Fibroblast of lung (primary cell): ENCODE measurements around the gene COL6A2. TPM values are rescaled to one million over a fixed set of nuclear protein-coding genes. Genes with fewer than 3 reads are reported as not detected.

Experiments
- DNase-seq, 2 donors: peaks; one replicate each; pipeline versions ENCODE4 v3.0.0 to v3.0.0-alpha.2; 2010; ENCODE audit warnings: low read depth in 2 of 2
- H2AFZ ChIP-seq: 2 replicates; pipeline ENCODE4 v1.5.1; 2012; ENCODE audit warnings: low read length, control low read depth, inconsistent platforms
- H3K27ac ChIP-seq: 2 replicates; pipeline ENCODE4 v1.5.1; 2011; ENCODE audit warnings: low read length, control low read depth; ENCODE audit not compliant: insufficient read depth
- H3K27me3 ChIP-seq: 2 replicates; pipeline ENCODE4 v1.5.1; 2011; ENCODE audit warnings: mild to moderate bottlenecking, low read length; ENCODE audit not compliant: control insufficient read depth, insufficient read depth
- H3K36me3 ChIP-seq: 2 replicates; pipeline ENCODE4 v1.5.1; 2011; ENCODE audit warnings: low read length; ENCODE audit not compliant: control insufficient read depth, insufficient read depth
- H3K4me1 ChIP-seq: 2 replicates; pipeline ENCODE4 v1.5.1; 2011; ENCODE audit warnings: low read length; ENCODE audit not compliant: control insufficient read depth, insufficient read depth; ENCODE audit errors: extremely low read depth
- H3K4me2 ChIP-seq: 2 replicates; pipeline ENCODE4 v1.5.1; 2011; ENCODE audit warnings: low read length, control low read depth; ENCODE audit not compliant: insufficient read depth; ENCODE audit errors: extremely low read depth
- H3K4me3 ChIP-seq, 4 experiments: fragments of 200-600 bp in 1 of 4; sonication (generic) in 1 of 4; replicated peaks in 1 of 4; 2 replicates each; pipeline ENCODE4 v1.5.1; 2011 to 2016; ENCODE audit warnings: low read length in 4 of 4, low read depth in 3 of 4, mild to moderate bottlenecking in 3 of 4, control low read depth in 2 of 4, inconsistent platforms in 1 of 4, mixed read lengths in 1 of 4; ENCODE audit not compliant: insufficient read depth in 1 of 4; ENCODE audit errors: control extremely low read depth in 1 of 4
- H3K79me2 ChIP-seq: 2 replicates; pipeline ENCODE4 v1.5.1; 2012; ENCODE audit warnings: mild to moderate bottlenecking, low read length, inconsistent platforms; ENCODE audit not compliant: control insufficient read depth, insufficient read depth
- H3K9ac ChIP-seq: 2 replicates; pipeline ENCODE4 v1.5.1; 2011; ENCODE audit warnings: mild to moderate bottlenecking, low read length, control low read depth; ENCODE audit not compliant: insufficient read depth
- H3K9me3 ChIP-seq: 2 replicates; pipeline ENCODE4 v1.5.1; 2012; ENCODE audit warnings: low read depth, low read length; ENCODE audit not compliant: control insufficient read depth, insufficient read depth
- H4K20me1 ChIP-seq: 2 replicates; pipeline ENCODE4 v1.5.1; 2011; ENCODE audit warnings: low read length; ENCODE audit not compliant: control insufficient read depth, insufficient read depth; ENCODE audit errors: extremely low read depth
- EZH2 ChIP-seq: IDR thresholded peaks from 2 replicates; pipeline ENCODE4 v1.5.1; 2012; ENCODE audit warnings: low read length, control low read depth, mild to moderate bottlenecking; ENCODE audit errors: missing control alignments
- polyA plus RNA-seq, 2 donors: library from polyadenylated mRNA; depleted of rRNA in 1 of 2; stranded (reverse) in 1 of 2; unstranded in 1 of 2; fragments of >200 nt; gene quantifications; 2 replicates each; pipeline ENCODE4 v1.2.1, GENCODE V29; 2011 to 2012; ENCODE audit warnings: missing spikeins in 1 of 2
- total RNA-seq: library from RNA; depleted of rRNA; stranded (reverse); fragments of >200 nt; gene quantifications from 2 replicates; pipeline ENCODE4 v1.2.1, GENCODE V29; 2014
- TF ChIP-seq, protein P1 (sequence below), 2 donors: IDR thresholded peaks in 1 of 2; conservative IDR thresholded peaks in 1 of 2; 1 replicate in 1 of 2; 2 replicates in 1 of 2; pipeline ENCODE4 v1.5.1; 2011 to 2012; ENCODE audit warnings: low read length in 2 of 2, control low read depth in 1 of 2, inconsistent platforms in 1 of 2, low read depth in 1 of 2, mild to moderate bottlenecking in 1 of 2

Gene COL6A2
- total and polyA plus RNA-seq, 2 donors (not counting 1 experiment from before 2014, with no cell fraction given): 702 to 782 TPM

- no peak overlapping the region for H3K27ac ChIP-seq
- no peak overlapping the region for H2AFZ ChIP-seq
- no peaks in the 10 kb centered on the region for H3K36me3 ChIP-seq
- no peak overlapping the region for H3K4me2 ChIP-seq
- H3K79me2 ChIP-seq: no peaks in the 10 kb centered on the region
- H3K9me3 ChIP-seq: no peaks in the 10 kb centered on the region
- no peaks in the 10 kb centered on the region for H4K20me1 ChIP-seq
- no peak overlapping the region for H3K4me3 ChIP-seq
- H3K4me1 ChIP-seq: peaks cover 27% of the 10 kb centered on the region
- no peaks in the 10 kb centered on the region for H3K27me3 ChIP-seq
- no peak for DNase-seq
- H3K9ac ChIP-seq: no peak overlapping the region
- no peak for TF ChIP-seq EZH2
- TF ChIP-seq, protein P1, sequence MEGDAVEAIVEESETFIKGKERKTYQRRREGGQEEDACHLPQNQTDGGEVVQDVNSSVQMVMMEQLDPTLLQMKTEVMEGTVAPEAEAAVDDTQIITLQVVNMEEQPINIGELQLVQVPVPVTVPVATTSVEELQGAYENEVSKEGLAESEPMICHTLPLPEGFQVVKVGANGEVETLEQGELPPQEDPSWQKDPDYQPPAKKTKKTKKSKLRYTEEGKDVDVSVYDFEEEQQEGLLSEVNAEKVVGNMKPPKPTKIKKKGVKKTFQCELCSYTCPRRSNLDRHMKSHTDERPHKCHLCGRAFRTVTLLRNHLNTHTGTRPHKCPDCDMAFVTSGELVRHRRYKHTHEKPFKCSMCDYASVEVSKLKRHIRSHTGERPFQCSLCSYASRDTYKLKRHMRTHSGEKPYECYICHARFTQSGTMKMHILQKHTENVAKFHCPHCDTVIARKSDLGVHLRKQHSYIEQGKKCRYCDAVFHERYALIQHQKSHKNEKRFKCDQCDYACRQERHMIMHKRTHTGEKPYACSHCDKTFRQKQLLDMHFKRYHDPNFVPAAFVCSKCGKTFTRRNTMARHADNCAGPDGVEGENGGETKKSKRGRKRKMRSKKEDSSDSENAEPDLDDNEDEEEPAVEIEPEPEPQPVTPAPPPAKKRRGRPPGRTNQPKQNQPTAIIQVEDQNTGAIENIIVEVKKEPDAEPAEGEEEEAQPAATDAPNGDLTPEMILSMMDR (conservative IDR thresholded peaks at IDR 0.05 in 1 of 2, IDR thresholded peaks at IDR 0.05 in 1 of 2; ENCODE audit: low read depth in 1 of 2, low read length in 2 of 2): no peak
Measured at GRCh38 chr21:46068516-46069079, 29.3 kb upstream of the COL6A2 start.

DNA sequence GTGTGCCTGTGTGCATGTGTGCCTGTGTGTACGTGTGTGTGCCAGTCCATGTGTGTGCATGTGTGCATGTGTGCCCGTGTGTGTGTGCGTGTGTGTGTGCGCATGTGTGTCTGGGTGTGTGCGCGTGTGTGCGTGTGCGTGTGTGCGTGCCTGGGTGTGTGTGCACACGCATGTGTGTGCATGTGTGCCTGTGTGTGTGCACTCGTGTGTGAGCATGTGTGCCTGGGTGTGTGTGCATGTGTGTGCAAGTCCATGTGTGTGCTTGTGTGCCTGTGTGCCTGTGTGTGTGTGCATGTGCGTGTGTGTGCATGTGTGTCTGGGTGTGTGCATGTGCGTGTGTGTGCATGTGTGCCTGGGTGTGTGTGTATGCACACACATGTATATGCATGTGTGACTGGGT lies 28.7 kb upstream of the COL6A2 start:
- no peak overlapping the region for H3K27ac ChIP-seq
- H3K9ac ChIP-seq: no peak overlapping the region
- TF ChIP-seq, protein P1 (conservative IDR thresholded peaks at IDR 0.05 in 1 of 2, IDR thresholded peaks at IDR 0.05 in 1 of 2; ENCODE audit: low read depth in 1 of 2, low read length in 2 of 2): no peak
- TF ChIP-seq EZH2: no peak
- H3K4me2 ChIP-seq: no peak overlapping the region
- no peaks in the 10 kb centered on the region for H3K27me3 ChIP-seq
- no peaks in the 10 kb centered on the region for H3K79me2 ChIP-seq
- no peak overlapping the region for H2AFZ ChIP-seq
- H3K36me3 ChIP-seq: no peaks in the 10 kb centered on the region
- no peaks in the 10 kb centered on the region for H4K20me1 ChIP-seq
- H3K4me1 ChIP-seq: peaks cover 27% of the 10 kb centered on the region
- no peak for DNase-seq
- no peak overlapping the region for H3K4me3 ChIP-seq
- no peaks in the 10 kb centered on the region for H3K9me3 ChIP-seq

DNA sequence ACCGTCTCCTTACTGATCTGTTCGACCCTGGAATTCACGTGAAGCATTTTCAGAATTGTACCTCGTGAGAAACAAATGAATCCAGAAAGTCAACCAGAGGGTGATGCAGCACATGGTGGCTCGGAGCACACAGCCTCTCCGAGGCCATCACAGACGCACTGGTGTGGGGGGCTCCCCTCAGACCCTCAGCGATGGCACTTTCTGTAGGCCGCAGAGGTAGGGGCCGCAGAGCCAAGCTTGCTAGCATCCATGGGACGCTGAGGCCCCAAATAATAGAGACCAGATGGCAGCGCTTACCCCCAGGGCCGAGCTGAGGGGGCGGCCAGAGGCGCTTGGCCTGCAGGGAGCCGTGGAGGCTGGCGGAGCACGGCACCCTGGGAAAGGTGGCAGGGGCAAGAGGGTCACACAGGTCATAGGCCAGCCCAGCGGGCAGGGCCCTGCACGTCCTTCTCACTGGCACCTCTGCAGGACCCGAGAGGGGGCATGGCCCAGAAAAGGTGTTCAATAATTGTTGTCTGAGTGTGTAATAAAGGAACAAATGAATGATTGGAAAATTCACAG lies 28.1 kb upstream of the COL6A2 start:
- Histone ChIP-seq H3K9ac (no peak overlapping the region), H4K20me1 (no peaks in the 10 kb centered on the region), H3K27ac (no peak overlapping the region), H3K4me1 (peaks cover 27% of the 10 kb centered on the region), H2AFZ (no peak overlapping the region), H3K9me3 (no peaks in the 10 kb centered on the region), H3K4me3 (no peak overlapping the region), H3K27me3 (no peaks in the 10 kb centered on the region), H3K4me2 (no peak overlapping the region), H3K36me3 (no peaks in the 10 kb centered on the region), H3K79me2 (no peaks in the 10 kb centered on the region)
- DNase-seq: no peak
- TF ChIP-seq, protein P1 (conservative IDR thresholded peaks at IDR 0.05 in 1 of 2, IDR thresholded peaks at IDR 0.05 in 1 of 2; ENCODE audit: low read depth in 1 of 2, low read length in 2 of 2): no peak
- no peak for TF ChIP-seq EZH2
